Measurements from ENCODE around the gene AKAP1.

DNA sequence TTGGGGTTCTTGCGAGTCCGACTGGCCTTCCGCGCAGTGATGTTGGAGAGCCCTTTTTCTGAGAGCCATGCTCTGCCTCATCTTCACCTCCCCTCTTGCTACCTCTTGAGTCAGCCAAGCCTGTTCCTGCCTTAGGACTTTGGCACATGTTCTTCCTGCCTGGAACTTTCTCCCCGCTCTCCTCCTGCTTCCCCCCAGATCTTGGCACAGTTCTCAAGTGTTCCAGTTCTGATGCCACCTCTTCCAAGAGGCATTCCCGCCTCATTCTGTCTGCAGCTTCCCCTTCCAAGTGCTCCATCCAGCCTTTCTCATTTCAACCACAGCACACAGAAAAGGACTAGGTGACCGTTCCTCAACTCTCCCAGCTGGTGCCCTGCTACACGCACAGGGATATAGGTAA lies 7.7 kb downstream of the AKAP1 start:
- TF ChIP-seq NFIC (IDR thresholded peaks at IDR 0.05; ENCODE audit: borderline replicate concordance) (no peak), ZBTB33 (IDR thresholded peaks at IDR 0.05; ENCODE audit: borderline replicate concordance, low read depth) (no peak), POLR2AphosphoS5 (IDR thresholded peaks at IDR 0.05; ENCODE audit: low read depth, low read length) (no peak), YY1 (IDR thresholded peaks at IDR 0.05; ENCODE audit: low read depth) (no peak), FOXJ3 (CRISPR knock-in tag; IDR thresholded peaks at IDR 0.05) (no peak), RAD21 (IDR thresholded peaks at IDR 0.05; ENCODE audit: low read length) (no peak), EP300 (IDR thresholded peaks at IDR 0.05; ENCODE audit: borderline replicate concordance in 1 of 2, low read depth in 1 of 2, low read length in 1 of 2) (no peak), MAX (IDR thresholded peaks at IDR 0.05; ENCODE audit: low read depth) (no peak), SMC3 (IDR thresholded peaks at IDR 0.05; ENCODE audit: low read depth, low read length) (no peak), GABPA (IDR thresholded peaks at IDR 0.05; ENCODE audit: low read depth) (no peak), MEF2A (IDR thresholded peaks at IDR 0.05; ENCODE audit: borderline replicate concordance, low read depth) (no peak)
- TF ChIP-seq, protein P1, sequence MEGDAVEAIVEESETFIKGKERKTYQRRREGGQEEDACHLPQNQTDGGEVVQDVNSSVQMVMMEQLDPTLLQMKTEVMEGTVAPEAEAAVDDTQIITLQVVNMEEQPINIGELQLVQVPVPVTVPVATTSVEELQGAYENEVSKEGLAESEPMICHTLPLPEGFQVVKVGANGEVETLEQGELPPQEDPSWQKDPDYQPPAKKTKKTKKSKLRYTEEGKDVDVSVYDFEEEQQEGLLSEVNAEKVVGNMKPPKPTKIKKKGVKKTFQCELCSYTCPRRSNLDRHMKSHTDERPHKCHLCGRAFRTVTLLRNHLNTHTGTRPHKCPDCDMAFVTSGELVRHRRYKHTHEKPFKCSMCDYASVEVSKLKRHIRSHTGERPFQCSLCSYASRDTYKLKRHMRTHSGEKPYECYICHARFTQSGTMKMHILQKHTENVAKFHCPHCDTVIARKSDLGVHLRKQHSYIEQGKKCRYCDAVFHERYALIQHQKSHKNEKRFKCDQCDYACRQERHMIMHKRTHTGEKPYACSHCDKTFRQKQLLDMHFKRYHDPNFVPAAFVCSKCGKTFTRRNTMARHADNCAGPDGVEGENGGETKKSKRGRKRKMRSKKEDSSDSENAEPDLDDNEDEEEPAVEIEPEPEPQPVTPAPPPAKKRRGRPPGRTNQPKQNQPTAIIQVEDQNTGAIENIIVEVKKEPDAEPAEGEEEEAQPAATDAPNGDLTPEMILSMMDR (IDR thresholded peaks at IDR 0.05): no peak
- TF ChIP-seq, protein P2, sequence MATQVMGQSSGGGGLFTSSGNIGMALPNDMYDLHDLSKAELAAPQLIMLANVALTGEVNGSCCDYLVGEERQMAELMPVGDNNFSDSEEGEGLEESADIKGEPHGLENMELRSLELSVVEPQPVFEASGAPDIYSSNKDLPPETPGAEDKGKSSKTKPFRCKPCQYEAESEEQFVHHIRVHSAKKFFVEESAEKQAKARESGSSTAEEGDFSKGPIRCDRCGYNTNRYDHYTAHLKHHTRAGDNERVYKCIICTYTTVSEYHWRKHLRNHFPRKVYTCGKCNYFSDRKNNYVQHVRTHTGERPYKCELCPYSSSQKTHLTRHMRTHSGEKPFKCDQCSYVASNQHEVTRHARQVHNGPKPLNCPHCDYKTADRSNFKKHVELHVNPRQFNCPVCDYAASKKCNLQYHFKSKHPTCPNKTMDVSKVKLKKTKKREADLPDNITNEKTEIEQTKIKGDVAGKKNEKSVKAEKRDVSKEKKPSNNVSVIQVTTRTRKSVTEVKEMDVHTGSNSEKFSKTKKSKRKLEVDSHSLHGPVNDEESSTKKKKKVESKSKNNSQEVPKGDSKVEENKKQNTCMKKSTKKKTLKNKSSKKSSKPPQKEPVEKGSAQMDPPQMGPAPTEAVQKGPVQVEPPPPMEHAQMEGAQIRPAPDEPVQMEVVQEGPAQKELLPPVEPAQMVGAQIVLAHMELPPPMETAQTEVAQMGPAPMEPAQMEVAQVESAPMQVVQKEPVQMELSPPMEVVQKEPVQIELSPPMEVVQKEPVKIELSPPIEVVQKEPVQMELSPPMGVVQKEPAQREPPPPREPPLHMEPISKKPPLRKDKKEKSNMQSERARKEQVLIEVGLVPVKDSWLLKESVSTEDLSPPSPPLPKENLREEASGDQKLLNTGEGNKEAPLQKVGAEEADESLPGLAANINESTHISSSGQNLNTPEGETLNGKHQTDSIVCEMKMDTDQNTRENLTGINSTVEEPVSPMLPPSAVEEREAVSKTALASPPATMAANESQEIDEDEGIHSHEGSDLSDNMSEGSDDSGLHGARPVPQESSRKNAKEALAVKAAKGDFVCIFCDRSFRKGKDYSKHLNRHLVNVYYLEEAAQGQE (IDR thresholded peaks at IDR 0.05; ENCODE audit: low read depth, low read length): no peak

Measured in SK-N-SH (cell line).